PC-3 (cell line): ENCODE data around the gene RHBDL2. TPM values are rescaled to one million over a fixed set of nuclear protein-coding genes. Genes with fewer than 3 reads are reported as not detected.

Experiments used
- ATAC-seq: fragments of 200-7000 bp; cut with Tn5 transposase; 2 replicates; pipeline ENCODE4 v1.9.1; 2020; ENCODE audit warnings: mild to moderate bottlenecking, moderate library complexity
- BruUV-seq: library from RNA; stranded (reverse); fragments of 400-500 nt; replicated peaks from 2 replicates; lab custom pipeline; 2021; lab: Mats Ljungman, UMichigan
- CTCF ChIA-PET: fragments of 300-600 bp; sonication (Branson Sonifier 250); formaldehyde crosslinking; loops from one replicate; lab custom pipeline; 2022; ENCODE audit warnings: antibody characterized with exemption; lab: Charles Lee
- POLR2A ChIA-PET: fragments of 300-600 bp; sonication (Branson Sonifier 250); formaldehyde crosslinking; loops from one replicate; lab custom pipeline; 2022; ENCODE audit warnings: antibody characterized with exemption; ENCODE audit not compliant: unreplicated experiment; lab: Charles Lee
- DNase-seq: peaks from one replicate; pipeline ENCODE4 v3.0.0-alpha.2; 2015
- H2AFZ ChIP-seq: fragments of 300-600 bp; sonication (generic); 2 replicates; pipeline ENCODE4 v1.6.0; 2016; ENCODE audit warnings: antibody characterized with exemption, low read length
- H3F3A ChIP-seq: fragments of 300-600 bp; sonication (generic); one replicate; pipeline ENCODE4 v1.6.0; 2017; ENCODE audit warnings: antibody characterized with exemption, low read length, control low read depth, mild to moderate bottlenecking; ENCODE audit not compliant: unreplicated experiment
- H3K27ac ChIP-seq: fragments of 300-600 bp; sonication (generic); 2 replicates; pipeline ENCODE4 v1.5.1; 2016; ENCODE audit warnings: mild to moderate bottlenecking, low read length
- H3K27me3 ChIP-seq: fragments of 300-600 bp; sonication (generic); 2 replicates; pipeline ENCODE4 v1.6.1; 2016; ENCODE audit warnings: low read length, mixed read lengths
- H3K36me3 ChIP-seq: fragments of 300-600 bp; sonication (generic); 2 replicates; pipeline ENCODE4 v1.6.1; 2016; ENCODE audit warnings: low read depth, mixed run types, low read length, mixed read lengths
- H3K4me1 ChIP-seq: fragments of 300-600 bp; sonication (generic); 2 replicates; pipeline ENCODE4 v1.5.1; 2016; ENCODE audit warnings: low read length; ENCODE audit not compliant: insufficient read depth
- H3K4me2 ChIP-seq: fragments of 300-600 bp; sonication (generic); 2 replicates; pipeline ENCODE4 v1.6.0; 2016; ENCODE audit warnings: low read length
- H3K4me3 ChIP-seq: fragments of 300-600 bp; sonication (generic); 2 replicates; pipeline ENCODE4 v1.5.1; 2016; ENCODE audit warnings: mild to moderate bottlenecking, low read length, mixed read lengths
- H3K79me2 ChIP-seq: fragments of 300-600 bp; sonication (generic); 2 replicates; pipeline ENCODE4 v1.6.1; 2017; ENCODE audit warnings: low read length, mixed read lengths
- H3K9ac ChIP-seq: fragments of 300-600 bp; sonication (generic); 2 replicates; pipeline ENCODE4 v1.6.0; 2016; ENCODE audit warnings: mild to moderate bottlenecking, low read length
- H3K9me2 ChIP-seq: fragments of 300-600 bp; sonication (generic); replicated peaks from 2 replicates; pipeline ENCODE4 v1.6.1; 2016; ENCODE audit warnings: mixed run types, low read length, mixed read lengths
- H3K9me3 ChIP-seq: fragments of 300-600 bp; sonication (generic); 2 replicates; pipeline ENCODE4 v1.6.1; 2016; ENCODE audit warnings: low read length, mixed read lengths
- H4K20me1 ChIP-seq: fragments of 300-600 bp; sonication (generic); 2 replicates; pipeline ENCODE4 v1.6.1; 2016; ENCODE audit warnings: low read length, mixed read lengths
- EZH2 ChIP-seq: fragments of 300-600 bp; sonication (generic); IDR thresholded peaks from one replicate; pipeline ENCODE4 v1.6.1; 2017; ENCODE audit warnings: antibody characterized with exemption, mild to moderate bottlenecking, low read length; ENCODE audit not compliant: unreplicated experiment
- EZH2phosphoT487 ChIP-seq: fragments of 300-600 bp; sonication (generic); IDR thresholded peaks from 2 replicates; pipeline ENCODE4 v1.6.1; 2018; ENCODE audit warnings: mild to moderate bottlenecking, antibody characterized with exemption, low read length, borderline replicate concordance
- intact Hi-C: fragments of 100-400 bp; cut with micrococcal nuclease; formaldehyde crosslinking; loops from 2 replicates; pipeline ENCODE4 v1.9.0; 2023
- total RNA-seq: library from RNA; depleted of rRNA; stranded (reverse); fragments of >200 nt; gene quantifications from 2 replicates; pipeline ENCODE4 v1.2.3, GENCODE V29; 2014
- TF ChIP-seq, protein P1 (sequence below): fragments of 300-600 bp; sonication (generic); conservative IDR thresholded peaks from 2 replicates; pipeline ENCODE4 v1.5.1; 2017; ENCODE audit warnings: antibody characterized with exemption, low read depth, mild to moderate bottlenecking, low read length

Gene RHBDL2
- total RNA-seq, 1 experiment from 2014 or later = 3.6 TPM

DNA sequence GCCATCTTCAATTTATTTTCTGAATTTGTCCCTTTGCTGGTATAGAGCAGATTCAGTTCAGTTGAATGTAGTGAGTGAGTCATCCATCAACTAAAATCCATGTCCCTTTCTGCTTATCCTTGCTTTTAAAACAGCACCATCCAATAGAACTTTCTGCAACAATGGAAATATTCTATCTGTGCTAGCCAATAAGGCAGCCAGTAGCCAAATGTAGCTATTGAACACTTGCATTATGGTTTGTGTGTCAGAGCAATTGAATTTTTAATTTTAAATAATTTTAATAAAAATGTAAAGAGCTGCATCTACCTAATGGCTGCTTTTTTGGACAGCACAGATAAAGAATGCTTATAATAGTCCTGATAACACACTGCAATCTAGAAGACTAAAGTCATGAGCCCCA lies 60.1 kb downstream of the RHBDL2 start, which contains the start of gene GJA9:
TSS of gene GJA9 (minus strand) at position 101 of the 400 bp plus-strand sequence. CDS start 5,489 bp downstream, outside the sequence.
- CTCF ChIA-PET = no interaction called here
- no peak within 1 kb of the TSS for H3K9ac ChIP-seq
- no peak within 1 kb of the TSS for H3K4me3 ChIP-seq
- POLR2A ChIA-PET = no interaction called here
- BruUV-seq = no TSS peak
- no peaks in the 10 kb centered on the region for H3K27me3 ChIP-seq
- H3K9me3 ChIP-seq = no peaks in the 10 kb centered on the region
- intact Hi-C loops = no loop called here
- H3F3A ChIP-seq = no peaks in the 10 kb centered on the region
- no peaks in the 10 kb centered on the region for H3K9me2 ChIP-seq
- H3K27ac ChIP-seq = no peak within 1 kb of the TSS
- TF ChIP-seq, protein P1, sequence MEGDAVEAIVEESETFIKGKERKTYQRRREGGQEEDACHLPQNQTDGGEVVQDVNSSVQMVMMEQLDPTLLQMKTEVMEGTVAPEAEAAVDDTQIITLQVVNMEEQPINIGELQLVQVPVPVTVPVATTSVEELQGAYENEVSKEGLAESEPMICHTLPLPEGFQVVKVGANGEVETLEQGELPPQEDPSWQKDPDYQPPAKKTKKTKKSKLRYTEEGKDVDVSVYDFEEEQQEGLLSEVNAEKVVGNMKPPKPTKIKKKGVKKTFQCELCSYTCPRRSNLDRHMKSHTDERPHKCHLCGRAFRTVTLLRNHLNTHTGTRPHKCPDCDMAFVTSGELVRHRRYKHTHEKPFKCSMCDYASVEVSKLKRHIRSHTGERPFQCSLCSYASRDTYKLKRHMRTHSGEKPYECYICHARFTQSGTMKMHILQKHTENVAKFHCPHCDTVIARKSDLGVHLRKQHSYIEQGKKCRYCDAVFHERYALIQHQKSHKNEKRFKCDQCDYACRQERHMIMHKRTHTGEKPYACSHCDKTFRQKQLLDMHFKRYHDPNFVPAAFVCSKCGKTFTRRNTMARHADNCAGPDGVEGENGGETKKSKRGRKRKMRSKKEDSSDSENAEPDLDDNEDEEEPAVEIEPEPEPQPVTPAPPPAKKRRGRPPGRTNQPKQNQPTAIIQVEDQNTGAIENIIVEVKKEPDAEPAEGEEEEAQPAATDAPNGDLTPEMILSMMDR = no peak
- no peak for TF ChIP-seq EZH2
- no peak for TF ChIP-seq EZH2phosphoT487
- ATAC-seq (no peak), DNase-seq (no peak)
- H3K79me2 ChIP-seq = no peaks in the 10 kb centered on the region
- H4K20me1 ChIP-seq = no peaks in the 10 kb centered on the region
- H3K4me2 ChIP-seq = no peak within 1 kb of the TSS
- H2AFZ ChIP-seq = no peak within 1 kb of the TSS
- H3K36me3 ChIP-seq = no peaks in the 10 kb centered on the region
- peaks cover 9% of the 10 kb centered on the region for H3K4me1 ChIP-seq

DNA sequence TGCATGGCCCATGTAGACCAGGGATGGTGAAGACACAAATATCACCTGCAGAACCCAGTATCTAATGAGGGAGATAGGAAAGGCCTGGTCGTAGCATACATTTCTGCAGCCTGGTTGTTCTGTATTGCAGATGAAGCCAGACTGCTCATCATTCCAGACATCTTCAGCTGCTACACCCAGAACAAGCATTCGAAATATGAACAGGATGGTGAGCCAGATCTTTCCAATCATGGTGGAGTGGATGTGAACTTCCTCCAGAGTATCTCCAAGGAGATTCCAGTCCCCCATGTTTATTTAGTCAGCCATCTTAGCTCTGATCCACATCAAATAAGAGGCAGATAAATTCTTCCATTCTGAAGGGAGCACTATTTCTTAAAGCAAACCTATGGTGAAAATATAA lies 65.8 kb downstream of the RHBDL2 start:
- H3K4me3 ChIP-seq = no peak overlapping the region
- H3K36me3 ChIP-seq = no peaks in the 10 kb centered on the region
- ChIA-PET CTCF (no interaction called here), POLR2A (no interaction called here)
- peaks cover 17% of the 10 kb centered on the region for H3K79me2 ChIP-seq
- no peaks in the 10 kb centered on the region for H3K9me2 ChIP-seq
- intact Hi-C loops = no loop called here
- DNase-seq (no peak), ATAC-seq (no peak)
- H3F3A ChIP-seq = no peaks in the 10 kb centered on the region
- no peaks in the 10 kb centered on the region for H3K9me3 ChIP-seq
- H3K4me2 ChIP-seq = no peak overlapping the region
- H3K27ac ChIP-seq = no peak overlapping the region
- TF ChIP-seq, protein P1 = no peak
- no peak for TF ChIP-seq EZH2phosphoT487
- no peak for TF ChIP-seq EZH2
- no peak overlapping the region for H2AFZ ChIP-seq
- H3K4me1 ChIP-seq = peaks cover 14% of the 10 kb centered on the region; the same call in 1 of the 2 replicates
- no peak overlapping the region for H3K9ac ChIP-seq
- no peaks in the 10 kb centered on the region for H3K27me3 ChIP-seq
- no peaks in the 10 kb centered on the region for H4K20me1 ChIP-seq
- no TSS peak for BruUV-seq

- no peak for TF ChIP-seq EZH2phosphoT487
- TF ChIP-seq, protein P1 = no peak
- intact Hi-C loops = loop anchor here (1.0 to 5.0 kb wide), 3 partner anchors 118 to 219 kb away; partner anchors contain the start of genes AKIRIN1 and NDUFS5
- Histone ChIP-seq H2AFZ (peak within 1 kb of the TSS; percentile 93), H3K9ac (peak within 1 kb of the TSS; percentile 86), H3K36me3 (no peaks in the 10 kb centered on the region), H4K20me1 (no peaks in the 10 kb centered on the region), H3F3A (no peaks in the 10 kb centered on the region), H3K27me3 (no peaks in the 10 kb centered on the region), H3K4me2 (peak within 1 kb of the TSS; percentile 93), H3K4me3 (peak within 1 kb of the TSS; percentile 93), H3K4me1 (peaks cover 14% of the 10 kb centered on the region; the same call in 1 of the 2 replicates), H3K9me3 (no peaks in the 10 kb centered on the region), H3K27ac (no peak within 1 kb of the TSS), H3K9me2 (no peaks in the 10 kb centered on the region), H3K79me2 (peaks cover 17% of the 10 kb centered on the region)
- ChIA-PET CTCF (interaction anchor here (0.5 kb wide), 1 partner anchor 20 kb away, joined by 5 read pairs; no protein-coding TSS in a partner anchor), POLR2A (no interaction called here)
- TSS peak; percentile 68 for BruUV-seq
- ATAC-seq = peak; percentile 98
- peak; percentile 95 for DNase-seq
Measured at GRCh38 chr1:38873027-38873969, 68.3 kb downstream of the RHBDL2 start, which contains the start of gene MYCBP. TSS of gene MYCBP (minus strand) at chr1:38873348. CDS start at chr1:38873305, 43 bp downstream.
